ENCODE measurements around the gene PLEKHA5. TPM values are rescaled to one million over a fixed set of nuclear protein-coding genes. Genes with fewer than 3 reads are reported as not detected.
"Not testable (repeated sequence)": the region's sequence is repeated elsewhere in the genome, so short reads cannot be mapped to it uniquely, and the experiment has no call there.

The PLEKHA5 gene
- total RNA-seq, 4 donors from 2014 or later = 34.7 to 59.4 (median 41.7) TPM

GRCh38 chr12:19382563-19382962, 253.0 kb downstream of the PLEKHA5 start:
- Histone ChIP-seq H3K27ac (no peak overlapping the region), H3K9me3 (no peaks in the 10 kb centered on the region), H3K4me3 (no peak overlapping the region), H3K27me3 (no peaks in the 10 kb centered on the region), H3K4me1 (no peaks in the 10 kb centered on the region), H3K36me3 (peaks cover 0 to 6% (median 0%) of the 10 kb centered on the region in 3 donors)
- TF ChIP-seq, protein P1, sequence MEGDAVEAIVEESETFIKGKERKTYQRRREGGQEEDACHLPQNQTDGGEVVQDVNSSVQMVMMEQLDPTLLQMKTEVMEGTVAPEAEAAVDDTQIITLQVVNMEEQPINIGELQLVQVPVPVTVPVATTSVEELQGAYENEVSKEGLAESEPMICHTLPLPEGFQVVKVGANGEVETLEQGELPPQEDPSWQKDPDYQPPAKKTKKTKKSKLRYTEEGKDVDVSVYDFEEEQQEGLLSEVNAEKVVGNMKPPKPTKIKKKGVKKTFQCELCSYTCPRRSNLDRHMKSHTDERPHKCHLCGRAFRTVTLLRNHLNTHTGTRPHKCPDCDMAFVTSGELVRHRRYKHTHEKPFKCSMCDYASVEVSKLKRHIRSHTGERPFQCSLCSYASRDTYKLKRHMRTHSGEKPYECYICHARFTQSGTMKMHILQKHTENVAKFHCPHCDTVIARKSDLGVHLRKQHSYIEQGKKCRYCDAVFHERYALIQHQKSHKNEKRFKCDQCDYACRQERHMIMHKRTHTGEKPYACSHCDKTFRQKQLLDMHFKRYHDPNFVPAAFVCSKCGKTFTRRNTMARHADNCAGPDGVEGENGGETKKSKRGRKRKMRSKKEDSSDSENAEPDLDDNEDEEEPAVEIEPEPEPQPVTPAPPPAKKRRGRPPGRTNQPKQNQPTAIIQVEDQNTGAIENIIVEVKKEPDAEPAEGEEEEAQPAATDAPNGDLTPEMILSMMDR (IDR thresholded peaks at IDR 0.05) = no peak
- TF ChIP-seq POLR2A (IDR thresholded peaks at IDR 0.05) = no peak
- DNase-seq = peak in 2 of 3 donors; percentile 0 to 14

- H3K4me3 ChIP-seq = no peak overlapping the region
- DNase-seq = peak in 1 of 3 donors; percentile 9
- H3K27me3 ChIP-seq = no peaks in the 10 kb centered on the region
- no peaks in the 10 kb centered on the region for H3K36me3 ChIP-seq
- H3K27ac ChIP-seq = no peak overlapping the region
- no peaks in the 10 kb centered on the region for H3K9me3 ChIP-seq
- TF ChIP-seq POLR2A (IDR thresholded peaks at IDR 0.05) = no peak
- H3K4me1 ChIP-seq = no peaks in the 10 kb centered on the region
These were observed 257.6 kb downstream of the PLEKHA5 start for GRCh38 chr12:19387161-19387560.

GRCh38 chr12:19388131-19388549, 258.6 kb downstream of the PLEKHA5 start:
- Histone ChIP-seq H3K4me1 (no peaks in the 10 kb centered on the region), H3K36me3 (no peaks in the 10 kb centered on the region), H3K4me3 (no peak overlapping the region), H3K9me3 (no peaks in the 10 kb centered on the region), H3K27me3 (no peaks in the 10 kb centered on the region), H3K27ac (no peak overlapping the region)
- TF ChIP-seq, protein P1 (IDR thresholded peaks at IDR 0.05) = no peak
- TF ChIP-seq POLR2A (IDR thresholded peaks at IDR 0.05) = no peak
- DNase-seq = peak in 1 of 3 donors; percentile 5

DNA sequence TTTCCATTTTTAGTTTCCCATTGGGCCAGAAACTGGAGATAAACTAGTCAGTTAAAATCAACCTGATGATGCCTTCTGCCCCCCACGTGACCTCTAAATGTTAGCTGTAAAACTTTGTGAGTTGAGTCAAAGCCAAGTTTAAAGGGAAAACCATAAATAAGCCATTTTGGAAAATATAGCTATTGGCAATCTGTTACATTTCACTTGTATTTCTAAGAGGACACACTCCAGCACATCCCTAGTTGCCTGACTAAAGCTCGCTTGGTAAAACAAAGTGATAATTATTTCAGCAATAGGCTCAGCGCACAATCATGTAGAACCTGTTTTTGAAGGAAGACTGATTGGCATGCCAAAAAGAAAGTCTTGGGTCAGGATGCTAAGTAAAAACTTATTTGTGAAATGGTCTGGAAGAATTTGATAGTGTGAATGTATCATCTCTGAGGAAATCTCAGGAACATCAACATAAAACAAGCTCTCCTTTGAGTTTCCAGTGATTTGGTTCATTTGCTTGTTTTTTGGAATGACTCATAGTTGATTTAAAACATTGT, 260.6 kb downstream of the PLEKHA5 start:
- Histone ChIP-seq H3K27ac (no peak overlapping the region), H3K4me1 (no peaks in the 10 kb centered on the region), H3K36me3 (no peaks in the 10 kb centered on the region), H3K9me3 (no peaks in the 10 kb centered on the region), H3K27me3 (no peaks in the 10 kb centered on the region), H3K4me3 (no peak overlapping the region)
- no peak for TF ChIP-seq POLR2A (IDR thresholded peaks at IDR 0.05)
- no peak for DNase-seq

DNA sequence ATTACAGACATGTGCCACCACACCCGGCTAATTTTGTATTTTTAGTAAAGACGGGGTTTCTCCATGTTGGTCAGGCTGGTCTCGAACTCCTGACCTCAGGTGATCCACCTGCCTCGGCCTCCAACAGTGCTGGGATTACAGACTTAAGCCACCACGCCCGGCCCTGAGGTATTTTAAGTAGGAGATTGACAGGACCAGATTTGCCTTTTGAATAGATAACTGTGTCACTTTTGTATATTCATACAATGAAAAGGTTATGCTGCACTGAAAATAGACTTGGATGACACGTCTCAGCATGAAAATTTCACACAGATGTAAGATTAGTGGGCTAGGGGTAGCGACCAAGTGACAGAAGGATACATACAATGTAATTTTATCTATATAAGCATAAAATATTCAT, 263.1 kb downstream of the PLEKHA5 start:
- not testable (repeated sequence) for H3K9me3 ChIP-seq, H3K4me1 ChIP-seq, H3K4me3 ChIP-seq, H3K27ac ChIP-seq, H3K27me3 ChIP-seq, H3K36me3 ChIP-seq
- DNase-seq = peak in 1 of 3 donors; percentile 10

DNA sequence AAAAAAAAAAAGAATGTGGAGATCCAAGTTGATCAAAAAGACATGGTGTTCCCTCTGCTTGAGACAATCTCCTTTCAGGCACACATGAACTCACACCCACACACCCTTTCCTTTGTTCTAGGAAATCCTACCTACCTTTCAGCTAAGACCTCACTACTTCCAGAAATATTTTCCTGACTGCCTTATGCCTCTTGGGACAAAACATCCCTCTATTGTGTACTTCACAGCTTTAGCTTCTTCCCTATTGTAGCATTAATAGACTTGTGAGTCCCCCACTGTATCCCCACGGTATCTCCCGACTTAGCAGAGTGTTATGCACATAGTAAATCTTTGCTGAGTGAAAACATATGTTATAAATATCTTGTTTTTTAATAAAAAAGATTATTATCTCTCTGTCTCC, 264.9 kb downstream of the PLEKHA5 start:
- Histone ChIP-seq H3K27ac (no peak overlapping the region), H3K4me1 (no peaks in the 10 kb centered on the region), H3K9me3 (no peaks in the 10 kb centered on the region), H3K36me3 (no peaks in the 10 kb centered on the region), H3K27me3 (no peaks in the 10 kb centered on the region), H3K4me3 (no peak overlapping the region)
- TF ChIP-seq, protein P1 (IDR thresholded peaks at IDR 0.05) = no peak
- no peak for TF ChIP-seq POLR2A (IDR thresholded peaks at IDR 0.05)
- no peak for DNase-seq

DNA sequence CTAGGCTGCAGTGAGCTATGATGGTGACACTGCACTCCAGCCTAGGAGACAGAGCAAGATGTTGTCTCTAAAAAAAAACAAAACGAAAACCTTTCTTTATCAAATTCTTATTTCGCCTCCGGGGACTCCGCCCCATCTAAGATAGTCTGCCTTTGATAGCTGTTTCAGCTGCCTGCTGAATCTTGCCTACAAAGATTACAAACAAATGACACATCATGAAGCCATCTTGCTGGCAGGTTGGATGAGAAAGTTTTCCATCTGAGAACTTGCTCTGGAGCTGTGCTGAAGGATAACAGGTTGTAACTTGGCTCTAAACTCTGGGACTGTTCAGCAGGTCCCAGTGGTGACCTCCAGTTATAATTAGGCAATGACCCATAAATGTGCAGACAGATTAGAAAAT, 268.0 kb downstream of the PLEKHA5 start:
- Histone ChIP-seq H3K27ac (no peak overlapping the region), H3K4me3 (no peak overlapping the region), H3K27me3 (no peaks in the 10 kb centered on the region), H3K36me3 (no peaks in the 10 kb centered on the region), H3K4me1 (no peaks in the 10 kb centered on the region), H3K9me3 (no peaks in the 10 kb centered on the region)
- DNase-seq = peak in 1 of 3 donors; percentile 7
- TF ChIP-seq POLR2A (IDR thresholded peaks at IDR 0.05) = no peak
- TF ChIP-seq, protein P1 (IDR thresholded peaks at IDR 0.05) = no peak

Data from Peyer's patch (tissue), 4 donors.